KBM-7 (cell line): ENCODE data around the gene IMMP2L.
"Not testable (repeated sequence)": the region's sequence is repeated elsewhere in the genome, so short reads cannot be mapped to it uniquely, and the experiment has no call there.

ENCODE experiments used
- DNase-seq: peaks from one replicate; pipeline ENCODE4 v3.0.0-alpha.2; 2015
- in situ Hi-C: fragments of 300-500 bp; cut with MboI; formaldehyde crosslinking; loops from 2 replicates; pipeline ENCODE4 v1.14.3; 2020; ENCODE audit warnings: low sequenced_read_pairs, low pct_unique_long_range_greater_than_20kb, mixed read lengths

IMMP2L gene

DNA sequence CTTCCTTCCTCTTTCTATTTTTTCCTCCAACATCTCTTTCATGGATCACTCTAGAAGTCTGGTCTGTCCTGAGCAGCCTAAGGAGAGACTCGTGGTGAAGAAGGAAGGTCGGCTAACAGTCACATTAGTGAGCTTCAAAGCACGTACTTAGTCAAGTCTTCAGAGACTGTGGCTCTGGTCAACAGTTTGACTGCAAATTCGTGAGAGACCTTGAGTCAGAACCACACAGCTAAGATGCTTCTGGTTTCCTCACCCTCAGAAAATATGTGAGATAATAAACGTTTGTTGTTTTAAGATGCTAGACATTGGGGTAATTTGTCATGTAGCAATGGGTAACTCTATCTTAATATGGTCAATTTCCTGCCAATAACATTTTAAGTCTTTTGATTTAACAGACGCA is 597.5 kb downstream of the IMMP2L start:
- DNase-seq, result no peak
- in situ Hi-C loops, result no loop called here

DNA sequence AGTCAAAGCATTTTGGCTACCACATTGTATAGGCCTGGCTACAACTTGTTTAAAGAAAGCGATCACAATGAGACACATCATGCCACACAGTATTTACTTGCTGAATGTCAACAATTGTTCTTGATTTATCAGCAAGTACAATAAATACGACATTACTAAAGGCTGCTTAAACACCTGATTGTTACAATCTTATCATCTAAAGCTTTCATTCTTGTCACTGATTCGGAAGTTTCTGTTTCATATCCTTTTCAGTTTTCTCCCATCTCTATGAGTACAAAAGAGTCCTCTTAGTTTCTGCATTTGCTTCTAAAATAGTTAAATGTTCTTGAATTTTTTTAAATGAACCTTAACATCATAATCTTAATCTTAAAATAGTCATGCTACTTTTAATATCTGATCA is 599.5 kb downstream of the IMMP2L start:
- DNase-seq, result no peak
- in situ Hi-C loops, result no loop called here

GRCh38 chr7:110962374-110962773 is 599.9 kb downstream of the IMMP2L start:
- DNase-seq, result no peak
- in situ Hi-C loops, result no loop called here

DNA sequence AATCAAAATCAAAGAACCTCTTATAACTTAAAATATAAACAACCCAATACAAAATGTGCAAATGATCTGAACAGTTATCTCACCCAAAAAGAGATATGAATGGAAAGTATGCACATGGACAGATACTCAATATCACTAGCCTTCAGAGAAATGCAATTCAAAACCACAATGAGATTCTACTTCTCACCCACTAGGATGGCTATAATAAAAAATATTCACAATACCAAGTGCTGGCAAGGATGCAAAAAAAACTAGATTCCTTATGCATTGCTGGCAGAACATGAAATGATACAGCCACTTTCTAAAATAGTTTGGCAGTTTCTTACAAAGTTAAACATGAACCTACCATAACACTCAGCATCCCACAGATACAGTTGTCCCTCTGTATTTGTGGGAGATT is 601.5 kb downstream of the IMMP2L start:
- in situ Hi-C loops, result no loop called here

DNA sequence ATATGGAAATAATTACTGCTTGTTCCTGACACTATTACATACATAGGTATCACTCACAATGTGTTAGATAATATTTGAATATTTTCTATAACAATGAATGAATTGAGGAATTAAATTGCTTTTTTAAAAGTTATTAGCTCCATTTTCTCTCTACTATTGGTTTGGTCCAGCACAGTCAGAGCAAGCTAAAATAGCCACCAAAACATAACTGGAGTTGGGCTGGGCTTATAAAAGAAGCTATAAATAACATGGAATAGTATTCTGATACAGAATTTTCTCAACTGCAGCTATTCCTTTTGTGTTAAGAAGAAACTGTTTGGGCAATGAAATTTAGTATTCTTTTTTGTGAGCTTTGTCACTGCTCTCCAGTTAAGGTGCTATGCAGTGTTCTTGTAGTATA is 614.0 kb downstream of the IMMP2L start:
- in situ Hi-C loops, result no loop called here
- DNase-seq, result no peak

More for the DNA sequence above, 601.5 kb downstream of the IMMP2L start:
- no peak for DNase-seq

GRCh38 chr7:110947408-110947807 is 614.9 kb downstream of the IMMP2L start:
- DNase-seq, result no peak
- in situ Hi-C loops, result no loop called here

DNA sequence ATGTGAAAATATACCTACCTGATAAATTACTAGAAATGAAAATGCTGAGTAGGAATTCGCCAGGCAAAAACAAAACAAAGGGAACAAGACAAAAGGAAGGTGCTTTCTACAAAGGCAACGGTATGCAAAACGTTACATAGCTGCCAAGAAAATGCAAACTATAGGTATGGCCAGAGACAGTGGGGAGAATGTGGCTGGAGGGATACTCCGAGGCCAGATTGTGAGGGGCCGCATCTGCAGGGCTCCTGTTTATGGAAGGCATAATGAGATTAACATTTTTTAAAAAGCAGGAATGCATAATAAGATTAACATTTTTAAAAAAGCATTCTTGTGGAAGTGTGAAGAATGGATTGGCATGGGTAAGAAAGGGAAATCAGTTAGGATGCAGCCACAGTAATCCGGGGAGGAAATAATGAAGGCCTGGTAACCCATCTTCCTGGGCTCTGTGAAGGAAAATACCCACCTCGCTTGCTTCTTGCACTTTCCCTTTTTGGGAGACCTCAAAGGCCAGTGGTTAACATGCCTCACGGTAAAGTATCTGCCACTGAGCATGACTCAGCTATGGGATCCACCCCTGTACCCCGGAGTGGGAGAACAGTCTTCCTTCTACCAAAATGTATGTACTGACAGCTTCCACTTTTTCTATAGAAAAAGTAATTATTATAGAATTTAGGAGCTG is 617.2 kb downstream of the IMMP2L start:
- no peak for DNase-seq
- in situ Hi-C loops, result no loop called here

DNA sequence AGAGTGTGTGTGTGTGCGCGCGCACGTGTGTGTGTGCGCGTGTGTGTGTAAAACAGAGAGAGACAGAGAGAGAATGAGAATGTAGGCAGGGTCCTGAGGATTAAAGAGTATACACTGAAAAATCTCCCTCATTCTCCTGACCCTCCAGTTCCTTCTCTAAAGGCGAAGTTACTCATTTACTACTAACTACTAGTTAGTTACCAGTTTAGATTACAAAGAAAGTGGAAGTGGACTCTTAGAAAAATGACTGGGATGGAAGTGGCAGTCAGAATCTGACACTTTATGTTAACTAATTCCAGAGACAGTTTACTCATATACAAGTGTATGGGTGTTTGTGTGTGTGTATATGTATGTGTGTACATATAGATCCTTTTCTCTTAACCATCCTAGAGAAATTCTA is 617.8 kb downstream of the IMMP2L start:
- in situ Hi-C loops, result no loop called here
- no peak for DNase-seq

DNA sequence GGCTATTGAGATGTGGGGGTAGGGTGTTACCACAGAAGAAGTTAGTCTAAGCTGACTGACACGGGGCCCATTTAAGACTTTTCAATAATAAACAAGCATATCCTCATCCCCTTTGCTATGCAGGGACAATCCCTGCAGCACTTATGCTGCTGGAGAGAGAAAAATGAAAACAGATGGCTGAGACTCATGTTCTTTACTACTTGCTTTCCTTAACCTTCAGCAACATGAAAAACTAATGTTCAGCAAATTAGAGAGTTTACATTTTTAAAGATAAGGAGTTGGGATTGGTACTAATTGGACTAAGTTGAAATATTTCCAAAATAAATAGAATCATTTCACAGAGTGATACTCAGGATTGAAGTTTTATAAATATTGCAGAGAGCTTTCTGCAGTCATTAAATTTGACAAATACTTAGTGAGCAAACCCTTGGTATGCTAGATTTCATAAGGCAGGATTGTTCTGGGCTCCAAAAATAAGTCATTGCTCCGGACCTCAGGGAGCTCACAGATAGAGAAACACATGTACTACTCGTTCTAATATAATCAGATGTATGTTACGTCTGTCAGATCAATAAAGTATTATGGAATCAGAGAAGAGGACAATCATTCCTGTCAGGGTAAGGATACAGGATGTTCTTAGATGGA is 618.5 kb downstream of the IMMP2L start:
- in situ Hi-C loops, result no loop called here
- DNase-seq, result no peak

GRCh38 chr7:110941385-110941784 is 620.9 kb downstream of the IMMP2L start:
- DNase-seq, result no peak
- in situ Hi-C loops, result no loop called here

DNA sequence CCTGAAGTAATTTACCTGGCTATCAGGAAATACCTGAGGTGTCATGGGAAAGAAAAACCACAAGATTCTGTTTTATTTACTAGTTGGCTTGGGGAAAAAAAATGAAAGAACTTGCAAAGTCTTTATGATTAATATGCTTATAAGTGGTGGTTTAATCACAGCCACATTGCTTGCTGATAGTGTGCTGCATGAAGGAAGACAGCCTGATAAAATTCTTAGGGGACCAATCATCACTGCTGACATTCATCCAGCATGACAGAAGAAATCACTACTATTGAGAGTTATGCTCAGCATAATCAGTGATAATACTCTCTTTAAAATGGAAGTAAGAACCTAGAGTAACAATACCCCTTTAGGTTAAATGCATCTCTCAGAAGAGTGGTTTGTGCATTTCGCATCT is 621.5 kb downstream of the IMMP2L start:
- DNase-seq, result no peak
- in situ Hi-C loops, result no loop called here

DNA sequence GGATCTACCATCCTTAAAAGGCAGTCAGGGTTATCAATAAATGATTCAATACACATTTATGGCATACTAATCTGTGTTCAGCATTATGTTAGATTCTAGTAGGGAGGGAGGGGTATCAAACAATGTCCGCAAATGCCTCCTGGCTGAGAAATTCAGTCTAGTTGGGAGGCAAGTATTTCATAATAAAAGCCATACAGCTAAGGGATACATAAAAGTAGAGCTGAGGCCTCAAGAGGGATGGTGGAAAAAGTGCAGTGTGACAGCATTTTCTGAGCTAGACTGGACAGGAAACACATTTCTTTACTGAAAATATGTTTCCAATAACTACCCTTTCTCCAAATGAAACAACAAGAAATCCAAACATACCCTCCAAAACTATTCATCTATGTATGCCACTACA is 624.1 kb downstream of the IMMP2L start:
- in situ Hi-C loops, result no loop called here
- no peak for DNase-seq

- DNase-seq, in situ Hi-C loops: not testable (repeated sequence)
Observed at GRCh38 chr7:110936665-110937064, 625.6 kb downstream of the IMMP2L start.

GRCh38 chr7:110929480-110930249 is 632.6 kb downstream of the IMMP2L start:
- in situ Hi-C loops, result no loop called here
- DNase-seq, result no peak

DNA sequence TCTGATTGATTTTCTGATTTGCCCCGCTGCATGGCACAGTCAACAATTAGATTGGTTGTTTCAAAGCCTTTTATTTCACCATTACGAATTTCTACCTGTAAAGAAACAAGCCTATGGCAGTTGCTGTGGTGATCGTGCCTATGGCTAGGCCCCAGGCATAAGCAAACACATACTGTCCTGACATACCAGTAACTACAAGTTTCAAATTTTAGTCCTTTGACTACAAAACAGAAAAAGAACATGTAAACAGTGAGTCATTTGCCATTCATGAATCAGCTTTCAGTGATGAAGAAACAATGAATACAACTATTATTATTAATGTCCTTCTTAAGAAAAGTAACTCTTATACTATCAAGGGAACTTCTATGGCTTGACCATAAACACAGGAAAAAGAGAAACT is 639.4 kb downstream of the IMMP2L start:
- in situ Hi-C loops, result no loop called here
- DNase-seq, result no peak

DNA sequence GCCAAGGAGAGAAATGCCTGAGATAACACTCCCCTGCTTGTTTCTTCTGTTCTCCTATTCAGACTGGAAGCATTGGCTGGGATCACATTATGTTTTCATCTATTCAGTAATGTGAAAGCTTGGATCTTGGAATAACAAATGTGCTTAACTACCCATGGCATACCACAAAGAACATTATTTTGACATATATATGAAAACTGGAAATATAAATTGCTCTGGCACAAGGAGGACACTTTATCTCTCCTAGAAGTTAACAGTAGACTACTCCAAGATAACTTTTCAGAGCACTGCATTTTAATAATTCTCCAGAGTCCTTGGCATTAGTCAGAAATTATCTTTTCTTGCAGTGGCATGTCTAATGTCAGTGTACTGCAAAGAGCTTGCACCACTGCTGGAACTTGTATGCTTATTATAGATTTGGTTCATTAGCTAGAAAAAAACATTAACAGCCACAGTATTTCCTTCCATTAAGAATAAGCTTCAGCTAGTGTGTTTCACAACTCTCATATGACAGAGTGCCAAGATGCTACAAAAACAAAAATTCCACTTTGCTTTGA is 640.6 kb downstream of the IMMP2L start:
- no peak for DNase-seq
- in situ Hi-C loops, result no loop called here

DNA sequence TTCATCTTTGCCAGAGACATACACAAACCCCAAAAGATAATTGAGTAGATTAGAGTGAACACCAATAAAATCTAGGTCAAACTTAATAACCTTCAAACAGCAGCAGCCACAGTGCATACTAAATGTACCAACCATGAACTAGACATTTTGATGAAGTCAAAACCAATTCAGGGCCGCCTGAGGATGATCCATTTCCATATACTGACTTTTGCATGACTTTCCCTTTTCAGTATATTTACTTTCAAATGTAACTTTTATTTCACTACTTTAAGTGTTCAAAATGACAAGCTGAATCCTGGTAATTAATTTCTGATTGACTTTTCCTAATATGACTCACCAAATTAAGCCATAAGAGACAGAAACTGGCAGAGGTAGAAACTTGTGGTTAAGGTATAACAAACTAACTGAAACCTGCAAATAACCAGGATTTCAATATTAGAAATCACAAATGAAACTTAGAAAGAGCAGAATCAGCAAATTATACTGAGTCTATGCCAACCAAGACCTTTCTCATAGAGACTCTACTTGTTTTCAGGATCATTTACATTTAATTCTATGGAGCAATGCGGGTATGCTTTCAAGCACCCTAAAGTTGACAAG is 643.2 kb downstream of the IMMP2L start:
- in situ Hi-C loops, result no loop called here
- DNase-seq, result no peak

DNA sequence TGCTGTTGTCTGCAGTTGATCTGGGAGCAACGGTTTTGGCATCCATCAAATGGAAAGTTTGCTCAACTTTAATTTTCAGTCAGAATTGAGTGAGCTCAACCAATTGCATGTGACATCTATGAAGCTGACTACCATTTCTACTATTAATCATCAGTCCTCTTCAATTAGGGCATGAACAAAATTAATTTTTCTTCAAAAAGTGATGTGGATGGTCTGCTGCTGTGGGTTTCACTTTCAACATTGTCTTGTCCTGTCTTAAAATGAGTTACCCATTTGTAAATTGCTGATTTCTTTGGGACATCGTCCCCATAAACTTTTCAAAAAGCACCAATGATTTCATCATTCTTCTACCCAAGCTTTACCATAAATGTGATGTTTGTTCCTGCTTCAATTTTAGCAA is 648.0 kb downstream of the IMMP2L start:
- DNase-seq, result no peak
- in situ Hi-C loops, result no loop called here

DNA sequence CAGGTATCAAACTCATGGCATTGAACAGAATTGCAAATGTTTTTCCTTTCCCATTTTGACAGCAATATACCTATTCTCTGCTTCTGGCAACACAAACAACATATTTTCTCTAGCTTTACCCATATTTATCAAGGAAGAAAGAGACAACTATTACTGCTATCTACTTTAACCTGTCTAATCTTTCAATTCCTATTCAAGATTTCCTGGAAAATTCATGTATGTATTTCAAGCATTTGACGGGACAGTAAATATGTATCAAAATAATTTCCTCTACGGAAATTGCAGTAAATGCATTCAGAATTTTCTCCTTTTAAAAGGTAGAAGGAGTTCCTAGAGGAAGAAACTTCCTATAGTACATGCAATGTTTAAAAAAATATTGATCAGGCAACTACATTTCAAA is 650.7 kb downstream of the IMMP2L start:
- in situ Hi-C loops, result no loop called here
- DNase-seq, result no peak

DNA sequence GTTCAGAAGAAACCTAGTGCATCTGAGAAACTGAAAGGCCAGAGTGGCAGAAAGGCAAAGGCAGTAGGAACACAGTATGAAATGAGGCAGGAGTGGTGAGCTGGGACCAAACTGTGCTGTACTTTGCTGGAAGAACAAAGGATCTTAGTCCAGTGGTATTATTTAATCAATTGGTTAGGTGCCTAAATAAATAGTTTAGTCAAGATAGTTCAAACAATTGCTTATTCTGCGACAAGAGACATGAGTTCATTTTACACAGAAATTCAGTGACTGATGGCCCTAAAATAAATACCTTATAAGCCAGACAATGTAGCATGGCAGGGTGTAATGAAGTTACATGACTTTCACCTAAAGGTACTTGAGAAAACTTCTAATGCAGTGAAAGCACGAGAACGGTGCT is 653.2 kb downstream of the IMMP2L start:
- in situ Hi-C loops, result no loop called here
- DNase-seq, result no peak
